Neuronal stem cell (in vitro differentiated cells): ENCODE data around the gene NR3C2.

ENCODE experiments used
- DNase-seq: peaks from one replicate; pipeline ENCODE4 v3.0.0-alpha.2; 2013; ENCODE audit warnings: low spot score
- H2AFZ ChIP-seq: one replicate; pipeline ENCODE4 v1.6.1; 2013; ENCODE audit warnings: mild to moderate bottlenecking, low read length, inconsistent platforms
- H2AK5ac ChIP-seq: 2 replicates; pipeline ENCODE4 v1.6.1; 2013; ENCODE audit warnings: low read depth, mild to moderate bottlenecking, inconsistent platforms, low read length, moderate library complexity, mixed read lengths
- H2BK120ac ChIP-seq: 2 replicates; pipeline ENCODE4 v1.6.1; 2013; ENCODE audit warnings: low read depth, mild to moderate bottlenecking, inconsistent platforms, low read length, moderate library complexity, mixed read lengths
- H2BK12ac ChIP-seq: one replicate; pipeline ENCODE4 v1.6.1; 2013; ENCODE audit warnings: low read length, inconsistent platforms
- H2BK15ac ChIP-seq: 2 replicates; pipeline ENCODE4 v1.6.1; 2013; ENCODE audit warnings: mild to moderate bottlenecking, low read length, inconsistent platforms, mixed read lengths
- H2BK5ac ChIP-seq: one replicate; pipeline ENCODE4 v1.6.1; 2013; ENCODE audit warnings: inconsistent platforms, mild to moderate bottlenecking, low read length, moderate library complexity
- H3K14ac ChIP-seq: one replicate; pipeline ENCODE4 v1.6.1; 2013; ENCODE audit warnings: low read length, inconsistent platforms
- H3K18ac ChIP-seq: 2 replicates; pipeline ENCODE4 v1.6.1; 2013; ENCODE audit warnings: low read length, inconsistent platforms
- H3K23ac ChIP-seq: 2 replicates; pipeline ENCODE4 v1.6.1; 2013; ENCODE audit warnings: low read depth, mild to moderate bottlenecking, mixed read lengths, low read length, inconsistent platforms; ENCODE audit not compliant: poor library complexity
- H3K27ac ChIP-seq: replicated peaks from 3 replicates; pipeline ENCODE4 v1.5.1; 2013; ENCODE audit warnings: low read length, inconsistent platforms
- H3K27me3 ChIP-seq, 3 experiments: 2 replicates each; pipeline ENCODE4 v1.6.1; 2013; ENCODE audit warnings: low read length in 3 of 3, mild to moderate bottlenecking in 2 of 3, inconsistent platforms in 1 of 3, low read depth in 1 of 3, mixed read lengths in 1 of 3, moderate library complexity in 1 of 3; ENCODE audit not compliant: control insufficient read depth in 3 of 3, insufficient read depth in 3 of 3
- H3K36me3 ChIP-seq, 2 donors: replicated peaks in 1 of 2; 2 replicates each; pipeline ENCODE4 v1.6.1; 2013; ENCODE audit warnings: low read length in 2 of 2; ENCODE audit not compliant: control insufficient read depth in 2 of 2, insufficient read depth in 2 of 2
- H3K4ac ChIP-seq: 2 replicates; pipeline ENCODE4 v1.6.1; 2013; ENCODE audit warnings: inconsistent platforms, mild to moderate bottlenecking, low read length, moderate library complexity
- H3K4me1 ChIP-seq, 2 donors: 1 replicate in 1 of 2; 2 replicates in 1 of 2; pipeline ENCODE4 v1.6.1; 2013; ENCODE audit warnings: low read length in 2 of 2, low read depth in 1 of 2; ENCODE audit not compliant: control insufficient read depth in 2 of 2, insufficient read depth in 1 of 2
- H3K4me2 ChIP-seq: one replicate; pipeline ENCODE4 v1.6.1; 2013; ENCODE audit warnings: mild to moderate bottlenecking, low read length, inconsistent platforms; ENCODE audit not compliant: insufficient read depth, poor library complexity, severe bottlenecking
- H3K4me3 ChIP-seq, 2 donors: 2 replicates each; pipeline ENCODE4 v1.5.1; 2013; ENCODE audit warnings: low read length in 2 of 2, mild to moderate bottlenecking in 2 of 2, inconsistent platforms in 1 of 2, moderate library complexity in 1 of 2
- H3K79me1 ChIP-seq: one replicate; pipeline ENCODE4 v1.6.1; 2013; ENCODE audit warnings: low read depth, mild to moderate bottlenecking, inconsistent platforms, low read length, moderate library complexity
- H3K9ac ChIP-seq: one replicate; pipeline ENCODE4 v1.6.1; 2013; ENCODE audit warnings: mild to moderate bottlenecking, low read depth, low read length, inconsistent platforms; ENCODE audit not compliant: poor library complexity
- H3K9me3 ChIP-seq, 2 donors: replicated peaks in 1 of 2; 2 replicates each; pipeline versions ENCODE3 to v1.6.1; 2013; ENCODE audit warnings: low read length in 2 of 2, mild to moderate bottlenecking in 2 of 2, inconsistent platforms in 1 of 2, low read depth in 1 of 2, mixed read lengths in 1 of 2, moderate library complexity in 1 of 2; ENCODE audit not compliant: control insufficient read depth in 2 of 2, insufficient read depth in 1 of 2
- H4K8ac ChIP-seq: one replicate; pipeline ENCODE4 v1.6.1; 2013; ENCODE audit warnings: low read depth, mild to moderate bottlenecking, inconsistent platforms, low read length, moderate library complexity
- H4K91ac ChIP-seq: one replicate; pipeline ENCODE4 v1.6.1; 2013; ENCODE audit warnings: low read length, low read depth, mild to moderate bottlenecking, inconsistent platforms; ENCODE audit not compliant: poor library complexity
- WGBS, 2 donors: extraction: QIAGEN DNeasy Blood & Tissue Kit; methylation state at CpG; one replicate each; pipeline ENCODE4 v1.1.7; 2013; ENCODE audit warnings: missing lambda C conversion rate in 2 of 2, mixed read lengths in 1 of 2; ENCODE audit not compliant: insufficient read length in 2 of 2, insufficient replicate concordance in 1 of 2; ENCODE audit errors: extremely low coverage in 2 of 2; 5-methylcytosine and 5-hydroxymethylcytosine counted together

Gene NR3C2

GRCh38 chr4:148445071-148445859 lies 3.1 kb upstream of the NR3C2 start:
- Histone ChIP-seq H2BK15ac (peak overlapping the region; percentile 56), H3K4me2 (peak overlapping the region; percentile 98), H4K91ac (no peak overlapping the region), H3K4me3 (peak overlapping the region; percentile 42 to 92), H3K23ac (peak overlapping the region; percentile 59), H2AFZ (peak overlapping the region; percentile 83), H3K9ac (no peak overlapping the region), H2BK120ac (no peak overlapping the region), H3K79me1 (no peaks in the 10 kb centered on the region), H3K14ac (no peak overlapping the region), H2BK12ac (no peak overlapping the region), H3K36me3 (no peaks in the 10 kb centered on the region), H3K18ac (peak overlapping the region; percentile 97), H4K8ac (no peak overlapping the region), H3K4me1 (peaks cover 0 to 2% of the 10 kb centered on the region in 2 donors), H3K9me3 (no peaks in the 10 kb centered on the region), H3K4ac (no peak overlapping the region), H3K27ac (no peak overlapping the region), H3K27me3 (peaks cover 9 to 67% (median 33%) of the 10 kb centered on the region in 3 experiments), H2AK5ac (no peak overlapping the region), H2BK5ac (no peak overlapping the region)
- peak; percentile 70 for DNase-seq
- no CpG with 5 or more reads among the region's 98 CpGs for WGBS, 2 donors

- peak; percentile 48 for DNase-seq
These were observed 2.3 kb upstream of the NR3C2 start for GRCh38 chr4:148444296-148445070.

GRCh38 chr4:148443512-148444295 lies 1.5 kb upstream of the NR3C2 start:
- Histone ChIP-seq H3K27ac (no peak overlapping the region), H3K9me3 (no peaks in the 10 kb centered on the region), H3K14ac (no peak overlapping the region), H3K23ac (peak overlapping the region; percentile 89), H3K4me3 (peak overlapping the region in 1 of 2 donors; percentile 92), H4K91ac (no peak overlapping the region), H3K9ac (no peak overlapping the region), H3K4me2 (peak overlapping the region; percentile 98), H2BK12ac (no peak overlapping the region), H3K36me3 (no peaks in the 10 kb centered on the region), H2BK120ac (no peak overlapping the region), H3K4ac (no peak overlapping the region), H3K27me3 (peaks cover 9 to 78% (median 33%) of the 10 kb centered on the region in 3 experiments), H4K8ac (no peak overlapping the region), H2BK15ac (peak overlapping the region; percentile 4), H3K79me1 (no peaks in the 10 kb centered on the region), H2AK5ac (no peak overlapping the region), H2BK5ac (no peak overlapping the region), H3K18ac (peak overlapping the region; percentile 48), H2AFZ (peak overlapping the region; percentile 83), H3K4me1 (peaks cover 0 to 2% of the 10 kb centered on the region in 2 donors)
- DNase-seq = peak; percentile 29
- WGBS, 2 donors = no CpG with 5 or more reads among the region's 64 CpGs

More at GRCh38 chr4:148444296-148445070, 2.3 kb upstream of the NR3C2 start:
- H4K8ac ChIP-seq = no peak overlapping the region
- peaks cover 0 to 2% of the 10 kb centered on the region in 2 donors for H3K4me1 ChIP-seq
- no peak overlapping the region for H4K91ac ChIP-seq
- peaks cover 9 to 75% (median 33%) of the 10 kb centered on the region in 3 experiments for H3K27me3 ChIP-seq
- peak overlapping the region; percentile 76 for H3K18ac ChIP-seq
- H2BK120ac ChIP-seq = no peak overlapping the region
- H2AFZ ChIP-seq = peak overlapping the region; percentile 83
- no peak overlapping the region for H2BK15ac ChIP-seq
- H3K14ac ChIP-seq = no peak overlapping the region
- peak overlapping the region; percentile 42 to 92 for H3K4me3 ChIP-seq
- no peak overlapping the region for H2BK5ac ChIP-seq
- no peak overlapping the region for H2BK12ac ChIP-seq
- H3K27ac ChIP-seq = no peak overlapping the region
- peak overlapping the region; percentile 98 for H3K4me2 ChIP-seq
- H2AK5ac ChIP-seq = no peak overlapping the region
- WGBS, 2 donors = no CpG with 5 or more reads among the region's 89 CpGs
- no peaks in the 10 kb centered on the region for H3K79me1 ChIP-seq
- peak overlapping the region; percentile 89 for H3K23ac ChIP-seq
- no peak overlapping the region for H3K9ac ChIP-seq
- H3K36me3 ChIP-seq = no peaks in the 10 kb centered on the region
- no peaks in the 10 kb centered on the region for H3K9me3 ChIP-seq
- H3K4ac ChIP-seq = no peak overlapping the region
